Ishikawa (cell line): ENCODE measurements around the gene SYT6.

Source experiments
- CEBPB ChIP-seq: IDR thresholded peaks from 2 replicates; pipeline ENCODE4 v1.6.1; 2012
- EP300 ChIP-seq: IDR thresholded peaks from 2 replicates; pipeline ENCODE4 v1.6.1; 2012; ENCODE audit warnings: borderline replicate concordance
- MAX ChIP-seq: IDR thresholded peaks from 2 replicates; pipeline ENCODE4 v1.6.1; 2012
- NFIC ChIP-seq: IDR thresholded peaks from 2 replicates; pipeline ENCODE4 v1.6.1; 2012
- RAD21 ChIP-seq: IDR thresholded peaks from 2 replicates; pipeline ENCODE4 v1.6.1; 2012; ENCODE audit warnings: low read depth
- REST ChIP-seq: IDR thresholded peaks from 2 replicates; pipeline ENCODE4 v1.6.1; 2012; ENCODE audit warnings: low read depth, mild to moderate bottlenecking
- TAF1 ChIP-seq: IDR thresholded peaks from 2 replicates; pipeline ENCODE4 v1.6.1; 2012; ENCODE audit warnings: low read depth, mild to moderate bottlenecking
- YY1 ChIP-seq: IDR thresholded peaks from 2 replicates; pipeline ENCODE4 v1.6.1; 2012; ENCODE audit warnings: low read depth
- ZBTB7A ChIP-seq: IDR thresholded peaks from 2 replicates; pipeline ENCODE4 v1.6.1; 2012; ENCODE audit warnings: low read depth

DNA sequence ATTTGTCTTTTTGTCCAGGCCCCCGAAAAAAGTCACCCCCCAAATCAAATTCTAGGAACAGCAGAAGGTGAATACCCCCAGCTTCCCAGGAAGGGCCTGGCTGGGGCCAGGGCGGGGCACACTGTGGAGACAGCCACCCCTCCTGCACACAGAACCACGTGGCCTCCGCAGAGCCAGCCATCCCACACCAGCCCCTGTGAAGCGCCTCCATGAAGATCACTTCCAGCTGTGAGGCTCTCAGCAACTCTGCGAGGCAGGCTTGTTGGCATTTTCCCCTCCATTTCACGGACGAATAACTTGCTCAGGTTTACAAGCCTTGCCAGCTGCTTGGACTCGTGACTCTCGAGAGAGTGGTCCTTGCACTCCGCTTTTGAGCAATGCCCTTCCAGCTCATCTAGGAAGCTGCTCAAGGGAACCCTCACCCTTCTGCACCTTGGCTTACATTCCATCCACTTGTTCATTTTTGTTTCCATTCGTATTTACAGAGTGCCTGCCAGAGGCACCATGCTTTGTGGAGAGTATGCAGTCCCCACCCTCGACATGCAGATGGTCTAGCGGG is 48.2 kb downstream of the SYT6 start:
- TF ChIP-seq RAD21 (no peak), REST (no peak), TAF1 (no peak), EP300 (no peak), CEBPB (no peak), NFIC (no peak), ZBTB7A (no peak), MAX (no peak), YY1 (no peak)
